OCI-LY7 (cell line): ENCODE data around the gene CIB4. TPM values are rescaled to one million over a fixed set of nuclear protein-coding genes. Genes with fewer than 3 reads are reported as not detected.

Experiments
- BruUV-seq: library from RNA; stranded (reverse); fragments of 400-500 nt; replicated peaks from 2 replicates; lab custom pipeline; 2021; lab: Mats Ljungman, UMichigan
- CTCF ChIA-PET: fragments of 300-600 bp; sonication (Branson Sonifier 250); formaldehyde crosslinking; loops from one replicate; lab custom pipeline; 2022; ENCODE audit warnings: antibody characterized with exemption; ENCODE audit not compliant: unreplicated experiment; lab: Charles Lee
- POLR2A ChIA-PET: fragments of 300-600 bp; sonication (Branson Sonifier 250); formaldehyde crosslinking; loops from one replicate; lab custom pipeline; 2022; ENCODE audit warnings: antibody characterized with exemption; lab: Charles Lee
- DNase-seq: peaks from one replicate; pipeline ENCODE4 v3.0.0-alpha.2; 2015; ENCODE audit warnings: low spot score
- H2AFZ ChIP-seq: fragments of 200-600 bp; sonication (generic), shearing (Covaris generic); 2 replicates; pipeline ENCODE4 v1.6.1; 2014; ENCODE audit warnings: mild to moderate bottlenecking, antibody characterized with exemption, low read length, moderate library complexity
- H3K27ac ChIP-seq: fragments of 200-600 bp; sonication (generic); 2 replicates; pipeline ENCODE4 v1.5.1; 2014; ENCODE audit warnings: mixed run types, low read depth, mild to moderate bottlenecking, moderate library complexity, low read length, inconsistent platforms; ENCODE audit not compliant: poor library complexity, severe bottlenecking
- H3K36me3 ChIP-seq: fragments of 200-600 bp; sonication (generic); 2 replicates; pipeline ENCODE4 v1.6.1; 2014; ENCODE audit warnings: mild to moderate bottlenecking, antibody characterized with exemption, low read length, moderate library complexity, mixed read lengths; ENCODE audit not compliant: insufficient read depth
- H3K4me1 ChIP-seq: fragments of 200-600 bp; sonication (generic); 2 replicates; pipeline ENCODE4 v1.5.1; 2014; ENCODE audit warnings: mild to moderate bottlenecking, low read length; ENCODE audit not compliant: insufficient read depth, poor library complexity, severe bottlenecking
- H3K4me2 ChIP-seq: fragments of 200-600 bp; sonication (generic); 2 replicates; pipeline ENCODE4 v1.6.1; 2014; ENCODE audit warnings: mild to moderate bottlenecking, low read length
- H3K4me3 ChIP-seq: fragments of 200-600 bp; sonication (generic); 2 replicates; pipeline ENCODE4 v1.5.1; 2014; ENCODE audit warnings: mild to moderate bottlenecking, low read depth, low read length; ENCODE audit not compliant: poor library complexity, severe bottlenecking
- H3K79me2 ChIP-seq: fragments of 200-600 bp; sonication (generic); 2 replicates; pipeline ENCODE4 v1.6.1; 2016; ENCODE audit warnings: low read depth, mild to moderate bottlenecking, low read length, moderate library complexity, mixed read lengths; ENCODE audit not compliant: insufficient read depth
- H3K9me2 ChIP-seq: fragments of 200-600 bp; sonication (generic); 2 replicates; pipeline ENCODE4 v1.6.1; 2016; ENCODE audit warnings: mild to moderate bottlenecking, low read length, mixed read lengths; ENCODE audit not compliant: insufficient read depth
- H3K9me3 ChIP-seq: fragments of 200-600 bp; sonication (generic); 2 replicates; pipeline ENCODE4 v1.6.1; 2014; ENCODE audit warnings: mild to moderate bottlenecking, mixed run types, low read length, mixed read lengths
- H4K20me1 ChIP-seq: fragments of 200-600 bp; sonication (generic); 2 replicates; pipeline ENCODE4 v1.6.1; 2014; ENCODE audit warnings: mild to moderate bottlenecking, antibody characterized with exemption, low read length, moderate library complexity, mixed read lengths; ENCODE audit not compliant: insufficient read depth
- EZH2phosphoT487 ChIP-seq: fragments of 200-600 bp; sonication (generic); IDR thresholded peaks from 2 replicates; pipeline ENCODE4 v1.6.1; 2018; ENCODE audit warnings: low read depth, borderline replicate concordance, mild to moderate bottlenecking, mixed run types, antibody characterized with exemption, low read length, moderate library complexity, mixed read lengths
- intact Hi-C: fragments of 100-400 bp; cut with micrococcal nuclease; formaldehyde crosslinking; loops from one replicate; pipeline ENCODE4 v1.10.0; 2022; ENCODE audit not compliant: unreplicated experiment
- total RNA-seq, 2 experiments: library from RNA; depleted of rRNA in 1 of 2; stranded (reverse); fragments of >200 nt in 1 of 2; shearing (Covaris generic) in 1 of 2; gene quantifications; 2 replicates each; pipeline ENCODE4 v1.2.3, GENCODE V29; 2014 to 2022
- TF ChIP-seq, protein P1 (sequence below): fragments of 200-600 bp; sonication (generic); conservative IDR thresholded peaks from 2 replicates; pipeline ENCODE4 v1.5.1; 2014; ENCODE audit warnings: mild to moderate bottlenecking, antibody characterized with exemption, low read length, moderate library complexity, mixed read lengths

CIB4 gene
- total RNA-seq, 2 experiments from 2014 or later = not detected

DNA sequence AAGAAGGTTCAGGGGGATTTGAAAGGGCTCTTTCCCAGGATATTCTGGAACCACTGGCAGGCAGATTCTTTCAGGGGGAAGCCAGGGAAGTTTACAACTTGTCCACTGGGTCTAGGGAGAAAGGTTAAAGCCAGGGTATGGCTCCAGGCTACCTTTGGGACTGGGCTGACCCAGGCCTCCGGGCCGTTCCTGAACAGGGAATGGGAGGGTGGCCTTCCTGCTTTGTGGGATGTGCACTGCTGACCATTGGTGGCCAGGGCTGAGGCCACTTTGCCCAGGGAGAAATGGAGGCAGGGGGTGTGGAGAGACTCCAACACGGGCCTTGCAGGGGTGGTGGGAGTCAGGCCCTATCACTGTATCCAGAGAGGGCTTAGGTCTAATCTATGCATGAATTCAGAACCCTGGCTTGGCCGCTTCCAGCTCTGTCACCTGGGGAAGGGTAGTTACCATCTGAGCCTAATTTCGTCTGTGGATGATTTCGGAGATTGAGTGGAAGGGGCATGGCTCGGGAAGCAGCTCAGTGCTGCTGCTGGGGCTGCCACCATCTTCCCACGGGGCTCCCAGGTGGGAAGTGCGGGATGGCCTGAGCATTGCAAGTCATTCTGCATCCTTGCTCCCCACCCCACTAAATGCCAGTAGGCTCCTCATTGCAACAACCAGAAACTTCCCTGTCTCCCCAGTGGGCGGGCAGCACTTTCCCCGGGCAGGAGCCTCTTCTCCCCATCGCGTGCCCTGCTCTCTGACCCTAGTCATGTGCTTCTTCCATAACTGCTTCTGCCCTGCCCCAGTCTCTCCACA is 106.1 kb downstream of the CIB4 start:
- intact Hi-C loops = no loop called here
- Histone ChIP-seq H2AFZ (no peak overlapping the region), H3K27ac (no peak overlapping the region), H3K36me3 (no peaks in the 10 kb centered on the region), H3K4me2 (no peak overlapping the region), H3K4me1 (no peaks in the 10 kb centered on the region), H3K9me3 (no peaks in the 10 kb centered on the region), H4K20me1 (no peaks in the 10 kb centered on the region), H3K9me2 (no peaks in the 10 kb centered on the region), H3K4me3 (no peak overlapping the region), H3K79me2 (no peaks in the 10 kb centered on the region)
- DNase-seq = no peak
- CTCF ChIA-PET = no interaction called here
- BruUV-seq = no TSS peak
- TF ChIP-seq, protein P1, sequence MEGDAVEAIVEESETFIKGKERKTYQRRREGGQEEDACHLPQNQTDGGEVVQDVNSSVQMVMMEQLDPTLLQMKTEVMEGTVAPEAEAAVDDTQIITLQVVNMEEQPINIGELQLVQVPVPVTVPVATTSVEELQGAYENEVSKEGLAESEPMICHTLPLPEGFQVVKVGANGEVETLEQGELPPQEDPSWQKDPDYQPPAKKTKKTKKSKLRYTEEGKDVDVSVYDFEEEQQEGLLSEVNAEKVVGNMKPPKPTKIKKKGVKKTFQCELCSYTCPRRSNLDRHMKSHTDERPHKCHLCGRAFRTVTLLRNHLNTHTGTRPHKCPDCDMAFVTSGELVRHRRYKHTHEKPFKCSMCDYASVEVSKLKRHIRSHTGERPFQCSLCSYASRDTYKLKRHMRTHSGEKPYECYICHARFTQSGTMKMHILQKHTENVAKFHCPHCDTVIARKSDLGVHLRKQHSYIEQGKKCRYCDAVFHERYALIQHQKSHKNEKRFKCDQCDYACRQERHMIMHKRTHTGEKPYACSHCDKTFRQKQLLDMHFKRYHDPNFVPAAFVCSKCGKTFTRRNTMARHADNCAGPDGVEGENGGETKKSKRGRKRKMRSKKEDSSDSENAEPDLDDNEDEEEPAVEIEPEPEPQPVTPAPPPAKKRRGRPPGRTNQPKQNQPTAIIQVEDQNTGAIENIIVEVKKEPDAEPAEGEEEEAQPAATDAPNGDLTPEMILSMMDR = no peak
- no peak for TF ChIP-seq EZH2phosphoT487
- POLR2A ChIA-PET = no interaction called here

DNA sequence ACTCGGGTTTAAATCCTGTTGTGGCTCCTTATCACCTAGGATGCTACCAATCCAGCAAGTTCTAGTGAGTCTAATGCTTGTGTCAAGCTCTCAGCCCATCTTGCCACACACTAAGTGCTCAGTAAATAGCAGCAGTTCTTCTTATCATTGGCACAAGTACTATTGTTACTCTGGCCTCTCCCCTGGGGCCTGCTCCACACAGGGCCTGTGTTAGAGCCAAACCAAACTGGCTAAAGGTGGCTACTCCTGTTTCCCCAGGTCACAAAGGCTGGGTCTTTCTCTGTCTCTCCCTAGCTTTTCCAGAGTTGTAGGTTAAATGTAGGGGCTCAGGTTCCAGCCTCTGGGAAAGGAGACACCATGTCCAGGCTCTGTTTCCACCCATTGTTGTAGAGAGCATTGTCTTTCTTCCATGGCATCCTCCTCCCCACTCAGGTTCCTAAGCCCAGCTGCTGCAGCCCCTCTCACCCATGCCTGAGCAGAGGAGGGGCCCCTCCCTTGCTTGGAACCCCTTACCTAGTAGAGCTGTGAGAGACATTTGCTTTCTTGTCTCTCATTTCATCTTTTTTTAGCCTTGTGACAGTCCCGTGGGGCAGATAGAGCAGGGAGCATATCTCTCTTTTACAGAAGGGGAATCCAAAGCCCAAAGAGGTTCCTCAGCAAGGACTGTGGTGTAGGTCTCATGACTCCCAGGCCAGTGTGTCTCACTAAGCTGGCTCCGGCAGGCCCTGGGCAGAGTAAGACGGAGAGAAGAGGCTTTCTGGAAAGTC is 106.9 kb downstream of the CIB4 start:
- ChIA-PET CTCF (no interaction called here), POLR2A (no interaction called here)
- H4K20me1 ChIP-seq = no peaks in the 10 kb centered on the region
- H3K27ac ChIP-seq = no peak overlapping the region
- H3K9me3 ChIP-seq = no peaks in the 10 kb centered on the region
- H3K36me3 ChIP-seq = no peaks in the 10 kb centered on the region
- H3K79me2 ChIP-seq = no peaks in the 10 kb centered on the region
- no peak overlapping the region for H2AFZ ChIP-seq
- intact Hi-C loops = no loop called here
- no peak for DNase-seq
- no peaks in the 10 kb centered on the region for H3K9me2 ChIP-seq
- no peak overlapping the region for H3K4me3 ChIP-seq
- no TSS peak for BruUV-seq
- no peak for TF ChIP-seq EZH2phosphoT487
- TF ChIP-seq, protein P1 = no peak
- no peaks in the 10 kb centered on the region for H3K4me1 ChIP-seq
- no peak overlapping the region for H3K4me2 ChIP-seq

DNA sequence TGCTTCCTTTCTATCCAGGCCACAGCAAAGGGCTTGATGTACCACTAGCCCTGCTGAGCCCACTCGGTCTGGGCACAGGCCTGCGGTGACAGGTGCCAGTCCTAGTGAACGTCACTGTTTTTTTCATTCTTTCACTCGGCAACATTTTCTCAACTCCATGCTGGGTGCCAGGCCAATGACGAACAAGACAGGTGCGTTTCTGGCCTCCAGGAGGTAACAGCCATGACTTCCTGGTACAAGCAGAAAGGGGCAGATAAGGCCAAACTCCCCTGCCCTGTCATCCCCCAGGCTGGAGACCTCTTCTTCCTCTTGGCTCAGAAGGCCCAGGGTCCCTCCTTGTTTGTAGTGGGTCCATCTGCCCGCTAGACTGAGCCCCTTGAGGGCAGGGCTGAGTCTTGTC is 107.5 kb downstream of the CIB4 start:
- no peak for TF ChIP-seq EZH2phosphoT487
- TF ChIP-seq, protein P1 = no peak
- POLR2A ChIA-PET = no interaction called here
- no peaks in the 10 kb centered on the region for H3K9me3 ChIP-seq
- CTCF ChIA-PET = no interaction called here
- intact Hi-C loops = no loop called here
- H3K27ac ChIP-seq = no peak overlapping the region
- H3K9me2 ChIP-seq = no peaks in the 10 kb centered on the region
- no TSS peak for BruUV-seq
- no peak overlapping the region for H2AFZ ChIP-seq
- no peaks in the 10 kb centered on the region for H4K20me1 ChIP-seq
- H3K4me1 ChIP-seq = no peaks in the 10 kb centered on the region
- H3K4me3 ChIP-seq = no peak overlapping the region
- DNase-seq = no peak
- no peaks in the 10 kb centered on the region for H3K36me3 ChIP-seq
- no peaks in the 10 kb centered on the region for H3K79me2 ChIP-seq
- H3K4me2 ChIP-seq = no peak overlapping the region
